ENCODE results near the gene TMC5.
A peak's percentile ranks its signal among the peaks of the same experiment; 100 is the strongest.

The TMC5 gene

DNA sequence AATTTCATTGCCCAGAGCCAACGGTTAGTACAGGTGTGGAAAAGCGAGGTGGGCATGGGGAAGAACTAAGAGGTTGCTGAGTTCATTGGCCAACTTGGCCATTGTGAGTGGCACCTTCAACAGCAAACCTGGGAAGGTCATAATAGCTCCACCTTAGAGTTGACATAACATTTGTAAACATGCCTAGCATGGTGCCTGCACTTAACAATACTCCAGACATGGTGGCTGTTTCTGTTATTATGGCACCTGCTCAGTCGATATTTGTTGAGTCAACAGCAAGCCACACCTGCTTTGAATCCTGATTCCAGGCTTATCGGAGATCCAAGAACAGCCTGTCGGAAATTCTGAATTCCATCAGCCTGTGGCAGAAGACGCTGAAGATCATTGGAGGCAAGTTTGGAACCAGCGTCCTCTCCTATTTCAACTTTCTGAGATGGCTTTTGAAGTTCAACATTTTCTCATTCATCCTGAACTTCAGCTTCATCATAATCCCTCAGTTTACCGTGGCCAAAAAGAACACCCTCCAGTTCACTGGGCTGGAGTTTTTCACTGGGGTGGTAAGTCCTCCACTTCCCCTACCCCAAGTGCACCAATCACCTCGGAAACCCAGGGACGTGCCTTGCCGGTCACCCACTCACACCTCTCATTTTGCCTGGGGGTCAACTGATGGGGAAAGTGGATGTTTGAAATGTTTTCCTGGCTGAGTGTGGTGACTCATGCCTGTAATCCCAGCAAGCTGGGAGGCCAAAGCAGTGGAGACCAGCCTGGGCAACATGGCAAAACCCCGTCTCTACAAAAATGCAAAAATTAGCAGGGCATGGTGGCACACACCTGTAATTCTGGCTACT, 46.0 kb downstream of the TMC5 start:
- DNase-seq: no peak

DNA sequence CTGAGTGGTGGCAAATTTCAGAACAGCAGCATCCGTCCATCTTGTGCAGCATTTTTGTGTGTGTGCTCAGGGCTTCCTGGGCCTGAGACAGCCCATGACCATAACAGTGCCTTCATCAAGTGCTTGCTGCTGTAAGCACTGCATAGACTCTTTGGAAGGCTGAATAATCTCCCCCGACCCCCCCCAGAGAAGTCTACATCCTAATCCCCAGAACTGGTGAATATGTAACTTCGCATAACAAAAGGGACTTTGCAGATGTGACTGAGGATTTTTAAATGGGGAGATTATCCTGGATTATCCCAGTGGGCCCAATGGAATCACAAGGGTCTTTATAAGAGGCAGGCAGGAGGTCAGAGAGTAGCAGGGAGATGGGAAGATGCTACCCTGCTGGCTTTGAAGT, 50.6 kb downstream of the TMC5 start:
- DNase-seq: no peak

DNA sequence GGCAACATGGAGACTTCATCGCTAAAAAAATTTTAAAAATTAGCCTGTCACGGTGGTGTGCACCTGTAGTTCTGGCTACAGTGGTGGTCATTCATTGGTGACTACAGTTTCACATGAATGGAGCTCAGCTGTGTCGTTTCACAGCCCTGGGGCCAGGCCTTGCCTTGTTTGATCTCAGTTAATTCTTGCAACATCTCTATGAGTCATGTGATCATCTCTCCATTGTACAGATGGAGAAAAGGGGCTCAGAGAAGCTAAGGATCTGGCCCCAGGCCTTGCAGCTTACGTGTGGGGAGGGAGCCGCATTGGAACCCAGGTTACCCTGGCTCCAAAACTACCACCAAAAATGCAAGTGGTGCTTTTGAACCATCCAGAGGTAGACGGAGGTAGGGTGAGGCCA, 54.8 kb downstream of the TMC5 start:
- no peak for DNase-seq

DNA sequence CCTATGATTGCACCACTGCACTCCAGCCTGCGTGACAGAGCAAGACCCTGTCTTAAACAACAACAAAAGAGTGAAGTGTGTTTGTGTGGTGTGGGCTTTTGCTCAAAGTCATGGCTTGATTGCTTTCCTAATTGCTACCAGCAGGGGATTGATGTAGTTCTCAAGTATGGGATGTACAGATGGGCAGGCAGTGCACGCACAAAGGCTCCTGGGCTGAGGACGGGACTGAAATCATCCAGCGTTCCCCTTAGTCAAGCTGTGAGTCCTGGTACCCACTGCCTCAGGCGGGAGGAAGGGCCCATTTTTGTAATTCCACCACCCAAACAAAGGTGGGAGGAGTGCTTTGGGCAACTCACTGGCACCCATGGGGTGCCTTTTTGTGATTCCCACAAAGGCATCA, 56.9 kb downstream of the TMC5 start:
- no peak for DNase-seq

DNA sequence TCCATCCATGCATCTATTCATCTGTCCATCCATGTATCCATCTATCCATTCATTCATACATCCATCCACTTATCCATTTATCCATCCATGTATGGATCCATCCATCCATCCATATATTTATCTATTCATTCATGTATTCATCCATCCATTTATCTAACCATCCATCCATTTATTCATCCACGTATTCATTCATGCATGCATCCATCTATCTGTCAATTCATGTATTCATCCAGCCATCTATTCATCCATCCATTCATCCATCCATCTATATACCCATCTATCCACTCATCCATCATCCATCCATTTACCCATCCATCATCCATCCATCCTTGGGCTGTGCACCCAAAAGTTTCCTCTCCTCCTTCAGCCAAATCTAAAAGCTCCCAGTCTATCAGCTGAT, 60.8 kb downstream of the TMC5 start:
- no peak for DNase-seq

DNA sequence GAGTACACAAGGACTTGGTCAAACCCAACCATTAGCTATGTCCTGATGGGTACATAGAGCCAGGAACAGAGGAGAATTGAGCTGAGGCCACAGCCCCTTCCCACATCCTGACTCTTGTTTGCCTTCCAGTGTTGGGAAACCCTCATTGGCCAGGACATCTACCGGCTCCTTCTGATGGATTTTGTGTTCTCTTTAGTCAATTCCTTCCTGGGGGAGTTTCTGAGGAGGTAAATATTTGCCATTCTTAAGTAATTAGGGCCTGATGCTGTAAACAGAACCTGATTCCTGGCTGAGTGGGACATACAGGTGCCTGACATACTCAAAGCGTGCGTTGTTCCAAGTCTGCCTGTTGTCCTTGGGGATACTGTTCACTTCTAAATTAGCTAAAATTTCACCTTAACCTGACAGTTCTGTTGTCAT, 61.6 kb downstream of the TMC5 start:
- no peak for DNase-seq

DNA sequence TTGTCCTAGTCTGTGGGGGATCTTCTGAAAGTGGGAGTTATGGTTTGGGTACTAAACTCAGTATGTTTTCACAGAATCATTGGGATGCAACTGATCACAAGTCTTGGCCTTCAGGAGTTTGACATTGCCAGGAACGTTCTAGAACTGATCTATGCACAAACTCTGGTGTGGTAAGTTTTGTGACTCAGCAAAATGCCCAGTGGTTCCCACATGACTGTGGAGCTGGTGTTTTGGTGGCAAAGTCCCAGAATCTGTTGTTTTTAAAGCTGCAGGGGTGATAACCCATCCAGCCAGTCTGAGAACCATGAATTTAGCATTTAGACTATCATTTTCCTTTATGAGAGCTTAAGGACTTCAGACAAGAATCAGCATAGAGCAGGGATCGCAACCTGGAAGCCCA, 63.6 kb downstream of the TMC5 start:
- no peak for DNase-seq

DNA sequence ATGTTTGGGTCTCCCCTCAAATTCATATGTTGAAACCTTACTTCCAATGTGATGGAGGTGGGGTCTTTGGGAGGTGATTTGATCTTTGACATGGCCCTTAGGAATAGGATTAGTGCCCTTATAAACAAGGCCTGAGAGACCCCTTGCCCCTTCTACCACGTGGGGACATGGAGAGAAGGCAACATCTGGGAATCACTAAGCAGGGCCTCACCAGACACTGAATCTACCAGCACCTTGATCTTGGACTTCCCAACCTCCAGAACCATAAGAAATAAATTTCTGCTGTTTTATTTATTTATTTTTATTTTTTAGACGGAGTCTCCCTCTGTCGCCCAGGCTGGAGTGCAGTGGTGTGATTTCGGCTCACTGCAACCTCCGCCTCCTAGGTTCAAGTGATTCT, 64.1 kb downstream of the TMC5 start:
- DNase-seq: no peak

DNA sequence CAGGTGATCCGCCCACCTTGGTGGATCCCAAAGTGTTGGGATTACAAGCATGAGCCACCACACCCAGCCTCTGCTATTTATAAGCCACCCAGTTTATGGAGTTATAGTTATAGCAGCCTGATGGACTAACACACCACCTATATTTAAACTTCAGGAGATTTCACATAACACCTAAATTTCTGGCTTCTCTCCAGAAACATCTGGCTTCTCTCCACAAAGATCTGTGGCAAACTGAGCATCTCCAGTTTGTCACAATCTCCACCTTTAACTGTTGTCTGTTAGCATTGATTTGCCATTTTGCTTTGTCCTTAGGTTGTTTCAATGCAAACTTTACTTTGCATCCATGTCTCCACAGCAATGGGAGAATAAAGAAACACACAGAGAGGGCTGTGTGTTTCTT, 64.6 kb downstream of the TMC5 start:
- DNase-seq: no peak

DNA sequence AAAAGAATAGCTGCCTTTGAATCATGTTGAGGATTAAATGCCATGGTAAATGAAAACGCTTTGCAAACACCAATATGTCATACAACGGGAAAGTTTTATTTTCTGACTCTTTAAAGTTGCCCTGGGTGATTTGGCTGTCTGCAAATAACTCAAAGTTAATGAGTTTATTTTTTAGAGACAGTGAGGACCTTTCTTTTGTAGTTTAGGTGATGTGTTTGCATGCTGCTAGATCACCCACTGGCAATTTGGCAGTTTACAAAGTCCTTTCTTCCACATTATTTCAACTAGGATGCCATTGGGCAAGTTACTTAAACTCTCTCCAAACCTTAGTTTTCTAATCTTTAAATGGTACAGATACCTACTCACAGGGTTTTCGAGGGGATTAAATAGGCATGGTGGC, 66.4 kb downstream of the TMC5 start:
- DNase-seq: no peak

DNA sequence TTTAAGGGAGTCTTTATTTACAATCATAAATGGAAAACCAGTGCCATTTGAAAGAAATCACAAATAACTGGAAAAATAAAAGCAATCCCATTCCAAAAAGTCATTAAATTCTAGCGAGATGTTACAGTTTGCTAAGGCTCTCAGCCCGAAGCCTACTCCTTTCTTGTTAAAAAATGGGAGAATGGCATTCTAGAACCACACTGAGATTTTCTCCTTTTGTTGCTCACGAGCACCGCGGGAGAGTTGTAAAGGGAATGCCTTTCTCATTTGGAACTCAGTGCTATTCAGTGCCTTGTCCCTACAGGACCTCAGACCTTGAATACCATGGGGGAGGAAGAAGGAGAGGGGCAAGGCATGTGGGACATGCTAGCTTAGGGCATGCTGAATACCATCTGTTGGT, 67.9 kb downstream of the TMC5 start:
- DNase-seq: no peak

DNA sequence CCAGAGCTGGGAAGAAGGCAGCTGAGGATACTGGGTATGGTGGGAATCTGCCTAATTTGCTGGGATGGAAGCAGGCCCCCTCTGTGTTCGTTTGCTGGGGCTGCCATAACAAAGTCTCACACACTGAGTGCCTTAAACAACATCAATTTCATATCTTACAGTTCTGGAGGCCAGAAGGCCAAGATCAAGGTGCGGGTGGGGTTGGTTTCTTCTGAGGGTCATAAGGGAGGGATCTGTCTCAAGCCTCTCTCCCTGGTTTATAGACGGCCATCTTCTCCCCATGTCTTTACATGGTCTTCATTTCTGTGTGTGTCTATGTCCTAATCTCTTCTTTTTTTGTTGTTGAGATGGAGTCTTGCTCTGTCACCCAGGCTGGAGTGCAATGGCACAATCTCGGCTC, 68.4 kb downstream of the TMC5 start:
- DNase-seq: no peak

DNA sequence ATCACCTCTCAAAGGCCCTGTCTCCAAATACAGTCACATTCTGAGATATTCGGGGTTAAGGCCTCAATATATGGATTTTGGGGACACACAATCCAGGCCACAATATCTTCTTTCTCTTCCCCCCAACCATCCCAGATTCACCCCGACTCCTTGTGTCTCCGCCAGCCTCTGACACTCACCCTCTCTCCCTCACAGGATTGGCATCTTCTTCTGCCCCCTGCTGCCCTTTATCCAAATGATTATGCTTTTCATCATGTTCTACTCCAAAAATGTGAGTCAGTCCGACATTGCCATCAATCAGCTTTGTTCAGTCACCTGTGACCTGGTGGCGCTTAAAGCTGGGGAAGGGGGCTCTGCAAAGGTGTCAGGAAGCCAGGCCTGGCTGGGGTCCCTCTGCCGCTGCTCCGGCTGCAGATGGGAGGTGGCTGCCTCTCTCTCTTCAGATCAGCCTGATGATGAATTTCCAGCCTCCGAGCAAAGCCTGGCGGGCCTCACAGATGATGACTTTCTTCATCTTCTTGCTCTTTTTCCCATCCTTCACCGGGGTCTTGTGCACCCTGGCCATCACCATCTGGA, 69.2 kb downstream of the TMC5 start:
- DNase-seq: no peak

DNA sequence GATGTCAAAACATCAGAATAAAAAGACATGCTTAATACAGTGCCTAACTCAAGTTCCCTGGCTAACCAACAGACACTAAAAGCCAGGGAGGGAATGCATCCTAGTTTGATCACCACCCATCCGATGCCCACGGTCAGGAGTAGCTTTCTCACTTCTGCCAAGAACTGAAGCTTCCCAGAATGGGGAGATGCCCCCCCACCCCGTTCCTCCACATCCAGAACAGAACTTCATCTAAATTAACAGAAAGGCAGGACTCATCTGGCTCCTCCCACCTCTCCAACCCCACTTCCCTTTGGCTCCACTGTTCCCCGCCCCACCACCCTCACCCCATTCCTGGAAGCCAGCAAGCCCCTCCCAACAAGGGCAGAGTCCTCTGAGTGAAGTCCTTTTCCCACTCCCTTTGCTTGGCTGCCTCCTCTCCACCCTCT, 70.5 kb downstream of the TMC5 start:
- DNase-seq: no peak

DNA sequence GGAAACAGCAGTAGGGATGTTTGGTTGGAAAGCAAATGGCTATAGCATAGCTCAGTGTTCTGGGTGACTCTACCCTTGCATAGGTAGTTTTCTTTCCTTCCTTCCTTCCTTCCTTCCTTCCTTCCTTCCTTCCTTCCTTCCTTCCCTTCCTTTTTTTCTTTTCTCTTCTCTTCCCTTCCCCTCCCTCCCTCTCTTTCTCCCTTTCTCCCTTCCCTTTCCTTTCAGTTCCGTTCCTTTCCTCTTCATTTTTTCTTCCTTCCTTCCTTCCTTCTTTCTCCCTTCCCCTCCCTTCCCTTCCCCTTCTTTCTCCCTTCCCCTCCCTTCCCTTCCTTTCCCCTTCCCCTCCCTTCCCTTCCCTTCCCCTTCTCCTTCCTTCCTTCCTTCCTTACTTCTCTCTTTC, 72.9 kb downstream of the TMC5 start:
- DNase-seq: no peak

DNA sequence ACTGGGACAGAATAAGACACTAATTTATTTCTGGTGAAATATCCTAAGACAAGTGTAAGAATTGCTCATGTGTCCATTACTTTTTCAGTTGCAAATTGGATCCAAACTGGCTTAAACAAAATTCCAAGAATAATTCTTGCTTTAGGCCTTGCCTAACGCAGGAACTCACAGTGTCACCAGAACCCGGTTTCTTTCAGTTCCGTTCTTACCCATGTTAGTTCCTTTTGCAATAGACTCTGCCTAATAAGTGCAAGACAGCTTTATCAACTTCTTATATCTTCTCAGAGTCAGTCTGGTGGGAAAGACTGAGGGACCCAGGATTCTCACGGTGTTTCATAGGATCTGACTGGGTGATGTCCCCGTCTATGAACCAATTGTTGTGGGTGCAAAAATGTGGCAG, 79.5 kb downstream of the TMC5 start:
- DNase-seq: no peak

DNA sequence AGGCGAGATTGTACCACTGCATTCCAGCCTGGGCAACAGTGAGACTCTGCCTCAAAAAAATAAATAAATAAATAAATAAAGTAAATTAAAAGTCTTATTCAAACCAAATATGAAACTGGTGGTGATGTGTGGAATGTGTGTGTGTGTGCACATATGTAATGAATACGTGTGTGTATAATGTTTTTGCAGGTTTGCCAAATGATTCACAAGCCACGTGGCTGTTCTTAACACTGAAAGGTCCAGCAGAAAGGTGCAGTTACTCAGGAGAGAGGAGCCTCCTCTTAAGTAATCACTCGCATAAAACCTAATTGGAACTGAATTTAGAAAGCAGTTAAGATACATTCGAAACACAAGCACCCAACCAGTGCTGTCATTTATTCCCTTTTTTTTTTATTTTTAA, 81.3 kb downstream of the TMC5 start:
- DNase-seq: no peak

DNA sequence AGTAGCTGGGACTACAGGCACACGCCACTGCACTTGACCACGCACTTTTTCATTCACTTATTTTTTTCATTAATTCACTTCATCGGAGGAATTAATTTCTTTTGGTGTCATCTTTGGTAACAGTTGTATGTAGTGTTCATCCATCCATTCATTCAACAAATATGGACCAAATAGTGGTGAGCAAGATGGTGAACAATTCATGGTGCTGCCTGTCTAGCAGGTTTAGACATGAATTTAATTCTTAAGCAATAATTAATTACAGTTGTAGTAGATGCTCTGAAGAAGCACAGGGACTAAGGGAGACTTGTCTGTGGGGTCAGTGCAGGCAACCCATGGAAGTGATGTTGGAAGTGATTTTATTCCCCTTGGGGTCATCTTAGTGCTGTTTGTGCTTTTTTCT, 81.8 kb downstream of the TMC5 start:
- no peak for DNase-seq

DNA sequence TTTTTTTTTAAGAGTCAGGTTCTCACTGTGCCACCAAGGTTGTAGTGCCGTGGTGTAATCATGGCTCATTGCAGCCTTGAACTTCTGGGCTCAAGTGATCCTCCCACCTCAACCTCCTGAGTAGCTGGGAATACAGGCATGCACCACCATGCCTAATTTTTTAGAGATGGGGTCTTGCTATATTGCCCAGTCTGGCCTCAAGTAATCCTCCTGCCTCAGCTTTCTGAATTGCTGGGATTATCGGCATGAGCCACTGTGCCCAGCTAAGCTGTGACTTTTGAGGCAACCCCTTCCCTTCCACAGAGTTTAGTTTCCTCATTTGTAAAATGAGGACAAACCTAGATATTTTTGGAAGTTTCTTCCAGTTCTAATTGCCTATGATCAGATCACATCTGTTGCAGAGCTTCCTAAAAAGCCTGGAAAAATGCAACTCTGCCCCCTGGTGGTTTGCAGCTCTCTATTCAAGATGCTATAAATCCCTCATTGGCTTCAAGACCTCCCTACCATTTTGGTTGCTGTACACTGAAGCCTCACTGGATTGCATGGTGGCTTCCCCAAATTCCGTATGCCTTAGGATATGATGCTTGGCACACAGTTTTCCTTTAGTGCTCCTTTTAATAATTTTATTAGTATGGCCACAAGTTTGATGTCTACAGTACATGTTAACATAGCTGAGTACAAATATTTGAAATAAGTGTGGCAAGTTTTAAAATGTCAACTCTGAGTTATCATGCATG, 84.9 kb downstream of the TMC5 start:
- peak; percentile 15 for DNase-seq

DNA sequence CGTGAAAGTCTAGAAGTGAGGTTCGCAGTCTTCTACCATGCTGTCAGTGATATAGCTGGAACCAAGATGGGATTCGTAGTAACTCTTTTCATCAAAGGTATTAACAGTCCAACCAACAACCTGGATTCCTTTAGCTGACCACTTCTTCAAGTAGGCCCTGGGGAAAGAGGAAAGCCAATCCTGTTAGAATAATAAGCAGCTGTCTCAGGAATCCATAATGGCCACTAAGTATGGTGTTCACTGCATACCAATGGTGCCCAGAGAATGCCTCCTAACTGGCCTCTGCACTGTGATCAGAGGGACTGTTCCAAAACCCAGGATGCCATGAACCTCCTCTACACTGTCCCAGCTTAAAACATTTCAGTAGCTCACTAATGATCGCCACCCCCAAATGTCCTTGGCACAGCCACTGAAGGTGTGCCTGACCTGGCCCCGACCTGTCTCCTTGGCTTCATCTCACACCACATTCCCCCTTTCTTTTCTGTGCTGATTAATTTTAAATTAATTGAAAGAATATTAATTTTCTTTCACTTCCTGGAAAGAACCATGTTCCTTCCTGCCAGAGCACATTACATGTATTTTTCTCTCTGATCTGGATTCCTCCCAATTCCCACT, 85.9 kb downstream of the TMC5 start:
- no peak for DNase-seq

DNA sequence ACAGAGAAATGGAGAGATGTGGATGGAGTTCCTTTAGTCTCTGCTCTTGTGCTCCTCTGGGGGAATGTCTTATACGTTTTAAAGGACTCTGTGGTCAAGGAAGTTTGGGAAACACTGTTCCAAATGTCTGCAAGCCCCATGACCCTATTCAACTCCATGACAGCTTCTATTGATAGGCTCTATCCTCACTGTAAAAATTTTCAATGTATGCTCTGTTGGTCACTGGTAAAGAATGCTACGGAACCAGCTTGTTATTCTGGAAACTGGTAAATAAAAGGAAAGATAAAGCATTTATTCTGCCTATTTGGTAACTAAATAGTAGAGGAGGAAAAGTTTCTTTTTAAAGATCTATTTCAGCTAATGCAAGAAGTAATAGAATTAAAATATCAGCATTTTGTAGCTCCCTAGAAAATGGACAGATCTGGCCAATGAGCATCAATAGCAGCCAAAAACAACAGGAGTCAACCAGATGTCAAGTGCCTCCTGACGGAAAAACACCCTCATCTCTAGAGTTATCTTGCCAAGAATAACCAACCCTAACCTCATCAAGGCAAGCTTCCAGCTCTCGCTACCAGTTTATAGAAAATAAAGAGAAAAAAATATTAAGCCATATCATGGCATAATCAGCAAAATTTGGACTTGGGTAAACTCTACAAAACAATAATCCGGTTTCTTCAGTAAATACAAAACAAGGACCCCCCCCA, 88.1 kb downstream of the TMC5 start:
- no peak for DNase-seq

DNA sequence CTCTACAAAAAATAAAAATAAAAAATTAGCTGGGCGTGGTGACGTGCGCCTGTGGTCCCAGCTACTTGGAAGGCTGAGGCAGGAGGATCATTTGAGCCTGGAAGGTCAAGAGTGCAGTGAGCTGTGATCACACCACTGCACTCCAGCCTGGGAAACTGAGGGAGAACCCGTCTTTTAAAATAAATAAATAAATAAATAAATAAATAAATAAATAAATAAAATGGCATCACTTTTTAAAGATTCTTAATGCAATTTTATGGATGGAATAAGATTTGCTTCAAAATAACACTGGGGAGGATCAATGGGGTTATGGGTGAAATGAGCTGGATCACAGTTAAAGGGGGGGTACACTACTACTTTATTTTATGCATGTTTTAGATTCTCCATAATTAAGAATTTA, 89.3 kb downstream of the TMC5 start:
- no peak for DNase-seq

DNA sequence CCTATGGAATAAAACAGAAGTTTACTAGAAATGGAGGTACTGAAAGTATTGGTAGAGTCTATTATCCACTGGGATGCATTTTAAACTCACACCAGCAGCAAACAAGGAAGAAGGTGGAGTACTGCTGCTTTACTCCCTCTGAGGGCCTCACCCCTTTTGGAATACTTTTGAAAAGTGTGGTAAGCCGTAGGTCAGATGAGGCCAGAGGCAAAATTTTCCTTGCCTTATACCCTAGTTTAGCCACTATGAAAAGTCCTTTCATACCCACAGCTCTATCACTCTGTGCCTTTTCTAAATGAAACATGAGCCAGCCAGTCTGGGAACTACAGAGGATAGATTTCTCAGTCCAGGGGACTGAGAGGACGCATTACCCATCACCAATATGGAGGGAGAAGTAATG, 90.2 kb downstream of the TMC5 start:
- DNase-seq: no peak

Data from KG1 (cell line).